Left kidney (tissue), 2 donors: ENCODE results near the gene OTOP3. TPM values are rescaled to one million over a fixed set of nuclear protein-coding genes. Genes with fewer than 3 reads are reported as not detected.

Source experiments
- DNase-seq: peaks from one replicate; pipeline ENCODE4 v3.0.0-alpha.2; 2013
- polyA plus RNA-seq: library from polyadenylated mRNA; unstranded; fragments of 120-200 nt; gene quantifications from one replicate; pipeline ENCODE4 v1.2.1, GENCODE V29; 2013; ENCODE audit not compliant: insufficient read length

Gene OTOP3
- polyA plus RNA-seq, 1 donor: not detected

GRCh38 chr17:74941128-74941725 is 5.5 kb downstream of the OTOP3 start:
- no peak for DNase-seq

DNA sequence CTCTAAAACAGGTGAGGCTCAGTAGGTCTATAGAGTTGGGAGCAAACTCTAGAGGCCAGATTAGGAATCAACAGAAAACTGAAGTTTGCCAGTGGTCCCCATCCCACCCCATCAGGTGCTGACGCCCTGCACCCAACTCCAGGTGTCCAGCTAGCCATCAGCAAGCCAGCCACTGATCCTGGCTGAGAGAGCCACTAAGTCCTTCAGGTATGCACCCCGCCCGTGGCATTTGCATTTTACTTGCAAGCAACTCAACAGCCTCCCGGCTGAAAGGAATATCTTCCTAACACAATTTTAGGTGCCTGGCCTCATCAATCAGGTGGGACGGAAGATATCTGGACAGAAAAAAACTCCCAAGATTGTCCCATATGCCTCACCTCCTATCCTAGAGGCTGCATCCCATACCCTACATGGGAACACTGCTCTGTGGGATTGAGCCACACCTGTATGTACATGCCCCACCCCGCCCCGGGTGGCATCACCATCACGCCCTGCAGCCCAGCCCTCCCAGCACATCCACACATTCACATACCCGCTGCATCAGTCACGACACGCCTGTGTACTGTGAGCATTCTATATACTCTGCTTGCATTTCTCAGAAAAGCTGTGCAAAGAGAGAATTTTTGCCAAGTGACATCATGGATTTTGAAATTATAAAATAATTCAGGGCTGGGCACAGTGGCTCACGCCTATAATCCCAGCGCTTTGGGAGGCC is 8.3 kb downstream of the OTOP3 start:
- DNase-seq: no peak

GRCh38 chr17:74945543-74945942 is 9.8 kb downstream of the OTOP3 start:
- no peak for DNase-seq

DNA sequence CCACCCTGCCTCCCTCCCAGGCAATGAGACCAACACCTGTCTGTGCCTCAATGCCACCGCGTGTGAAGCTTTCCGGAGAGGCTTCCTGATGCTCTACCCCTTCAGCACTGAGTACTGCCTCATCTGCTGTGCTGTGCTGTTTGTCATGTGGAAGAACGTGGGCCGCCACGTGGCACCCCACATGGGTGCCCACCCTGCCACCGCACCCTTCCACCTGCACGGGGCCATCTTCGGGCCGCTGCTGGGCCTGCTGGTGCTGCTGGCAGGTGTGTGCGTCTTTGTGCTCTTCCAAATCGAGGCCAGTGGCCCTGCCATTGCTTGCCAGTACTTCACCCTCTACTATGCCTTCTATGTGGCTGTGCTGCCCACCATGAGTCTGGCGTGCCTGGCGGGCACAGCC is 10.9 kb downstream of the OTOP3 start:
- DNase-seq: no peak

- no peak for DNase-seq
These were observed 11.5 kb downstream of the OTOP3 start for GRCh38 chr17:74947041-74947754.

DNA sequence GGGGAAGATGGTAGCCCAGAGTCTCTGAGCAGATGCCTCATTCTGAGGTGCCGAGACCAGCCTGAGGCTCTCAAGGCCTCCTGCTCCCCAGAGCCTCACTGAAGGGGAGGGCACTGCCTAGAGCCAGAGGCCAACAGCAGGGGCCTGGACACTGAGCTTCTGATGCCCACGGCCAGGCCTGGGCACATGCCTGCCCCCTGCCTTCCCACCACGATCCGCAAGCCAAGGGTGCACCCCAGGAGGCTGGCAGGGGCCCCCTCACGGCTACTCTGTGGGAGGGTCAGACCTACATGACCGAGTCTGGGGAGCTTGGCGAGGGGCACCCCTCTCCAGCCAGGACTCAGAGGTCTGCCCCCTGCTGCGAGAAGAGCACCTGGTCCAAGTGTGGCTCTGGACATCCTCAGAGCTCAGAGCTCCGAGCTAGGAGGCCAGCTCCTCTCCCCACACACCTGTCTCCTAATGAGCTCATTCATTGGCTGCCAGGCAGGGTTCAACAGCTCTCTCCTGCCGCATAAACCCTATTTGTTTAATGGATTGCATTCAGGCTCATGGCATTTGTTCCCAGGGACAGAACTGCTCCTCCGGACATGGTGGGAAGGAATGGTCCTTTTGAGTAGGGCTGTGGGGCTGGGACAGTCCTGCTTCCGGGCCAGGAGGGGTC is 13.9 kb downstream of the OTOP3 start:
- no peak for DNase-seq

DNA sequence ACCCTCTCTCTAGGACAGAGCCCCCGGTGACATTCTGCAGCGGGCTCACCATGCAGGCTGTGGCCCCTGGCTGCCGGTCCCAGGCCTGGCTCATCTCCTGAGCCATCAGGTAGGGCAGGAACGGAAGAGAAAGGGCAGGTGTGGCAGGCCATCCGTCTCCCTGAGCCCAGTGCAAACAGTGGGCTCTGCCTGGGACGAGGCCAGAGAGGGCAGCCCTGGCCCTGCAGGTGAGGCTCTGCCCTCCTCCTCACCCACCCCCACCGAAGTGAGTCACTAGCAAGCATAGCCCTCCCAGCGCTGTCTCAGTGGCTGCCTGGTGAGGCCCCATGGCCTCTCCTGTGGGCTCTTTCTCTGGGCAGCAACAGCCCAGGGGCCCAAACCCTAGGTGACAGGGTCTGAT is 14.5 kb downstream of the OTOP3 start:
- no peak for DNase-seq

DNA sequence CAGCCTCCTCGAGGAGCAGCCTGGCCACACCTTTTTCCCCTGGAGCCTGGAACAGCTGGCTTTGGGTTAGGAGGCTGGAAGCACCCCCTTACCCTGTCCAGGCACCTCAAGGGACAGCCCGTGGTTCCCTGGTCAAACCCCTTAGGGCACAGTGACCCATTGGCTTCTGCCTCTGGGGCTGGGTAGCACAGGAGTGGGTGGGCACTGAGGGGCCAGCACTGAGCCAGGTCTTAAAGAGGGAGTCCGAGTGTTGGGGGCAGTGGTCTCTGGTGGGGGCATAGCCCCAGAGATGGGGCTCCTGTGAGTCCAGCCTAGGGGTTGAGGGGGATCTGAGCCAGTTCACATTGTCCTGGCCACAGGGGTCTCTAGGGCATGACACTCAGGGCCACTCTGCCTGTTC is 15.4 kb downstream of the OTOP3 start:
- no peak for DNase-seq

GRCh38 chr17:74951680-74952421 is 16.2 kb downstream of the OTOP3 start:
- no peak for DNase-seq

GRCh38 chr17:74952431-74953133 is 16.9 kb downstream of the OTOP3 start:
- no peak for DNase-seq

- DNase-seq: no peak
These were observed 17.5 kb downstream of the OTOP3 start for GRCh38 chr17:74953134-74953687.

- no peak for DNase-seq
These were observed 18.4 kb downstream of the OTOP3 start for GRCh38 chr17:74954115-74954514.

- no peak for DNase-seq
These were observed 19.1 kb downstream of the OTOP3 start for GRCh38 chr17:74954665-74955421.

DNA sequence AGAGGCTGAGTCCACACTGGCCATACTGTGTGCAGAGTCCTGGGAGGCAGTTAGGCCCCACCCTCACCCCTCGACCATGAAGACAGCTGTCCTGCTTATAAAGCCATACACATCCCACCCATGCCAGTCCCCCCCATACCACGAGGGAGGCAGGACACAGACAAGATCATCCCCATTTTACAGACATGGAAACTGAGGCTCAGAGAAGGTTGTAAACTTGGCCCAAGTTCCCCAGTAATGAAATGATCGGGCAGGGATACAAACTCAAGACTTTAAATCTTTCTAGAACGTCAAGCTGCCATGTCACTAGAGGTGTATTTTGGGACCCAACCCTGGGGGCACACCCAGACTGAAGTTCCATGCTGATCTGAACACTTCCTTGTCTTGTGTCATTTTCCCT is 20.4 kb downstream of the OTOP3 start:
- DNase-seq: no peak

- DNase-seq: peak; percentile 44
These were observed 22.4 kb downstream of the OTOP3 start for GRCh38 chr17:74957935-74958740.

DNA sequence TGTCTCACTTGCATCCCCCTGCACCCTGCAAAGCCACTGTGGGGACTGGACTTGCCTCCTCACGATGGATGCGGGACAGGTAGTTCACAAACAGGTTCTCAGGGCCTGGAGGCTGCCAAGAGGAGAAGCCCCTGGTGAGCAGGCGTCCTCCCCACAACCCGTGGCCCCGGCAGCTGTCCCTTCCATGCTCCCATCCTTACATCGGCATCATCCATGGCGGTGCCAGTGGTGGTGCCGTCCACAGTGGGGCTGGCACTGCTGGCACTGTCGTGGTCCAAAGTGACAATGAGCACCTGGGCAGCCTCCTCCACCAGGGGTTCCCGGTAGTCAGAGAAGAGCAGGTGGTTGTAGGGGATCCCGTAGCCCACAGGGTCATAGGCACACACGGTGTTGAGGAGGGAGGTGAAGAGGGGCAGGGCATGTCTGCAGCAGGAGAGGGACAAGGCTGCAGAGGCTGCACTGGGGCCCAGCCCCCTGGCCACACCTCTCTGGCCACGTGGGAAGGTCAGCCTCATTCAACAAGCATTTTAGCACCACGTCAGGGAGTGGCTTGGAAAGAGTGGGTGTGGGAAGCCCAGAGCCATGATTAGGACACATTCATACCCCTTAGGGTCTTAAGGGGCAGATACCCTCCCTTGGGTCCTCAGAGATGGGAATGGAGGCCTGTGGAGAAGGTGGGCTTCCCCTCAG is 24.3 kb downstream of the OTOP3 start:
- DNase-seq: no peak

GRCh38 chr17:74960570-74961342 is 25.1 kb downstream of the OTOP3 start:
- DNase-seq: peak; percentile 27
